Stimulated activated naive CD4-positive, alpha-beta T cell (primary cell): ENCODE measurements around the gene KRTAP10-5.
"Not testable (repeated sequence)": the region's sequence is repeated elsewhere in the genome, so short reads cannot be mapped to it uniquely, and the experiment has no call there.

Experiments used
- DNase-seq, 6 experiments: peaks; one replicate each; lab custom pipeline; 2025; lab: John Stamatoyannopoulos, UW

The KRTAP10-5 gene

GRCh38 chr21:44590897-44591800 lies 10.7 kb upstream of the KRTAP10-5 start:
- not testable (repeated sequence) for DNase-seq

- no peak for DNase-seq
These were observed 9.9 kb upstream of the KRTAP10-5 start for GRCh38 chr21:44590311-44590721.

GRCh38 chr21:44589586-44590305 lies 9.3 kb upstream of the KRTAP10-5 start:
- DNase-seq = no peak

- DNase-seq = no peak
These were observed 8.7 kb upstream of the KRTAP10-5 start for GRCh38 chr21:44589094-44589493.

GRCh38 chr21:44585892-44586291 lies 5.5 kb upstream of the KRTAP10-5 start:
- DNase-seq = no peak

GRCh38 chr21:44583800-44584147 lies 3.4 kb upstream of the KRTAP10-5 start:
- no peak for DNase-seq

GRCh38 chr21:44583089-44583799 lies 2.8 kb upstream of the KRTAP10-5 start:
- no peak for DNase-seq

- no peak for DNase-seq
These were observed 1.7 kb upstream of the KRTAP10-5 start for GRCh38 chr21:44582055-44582454.

GRCh38 chr21:44581158-44581557 lies 754 bp upstream of the KRTAP10-5 start:
- DNase-seq = no peak

- no peak for DNase-seq
These were observed 615 bp downstream of the KRTAP10-5 start for GRCh38 chr21:44579833-44580144.

- DNase-seq = no peak
These were observed 1.2 kb downstream of the KRTAP10-5 start for GRCh38 chr21:44579056-44579832.

GRCh38 chr21:44578371-44579055 lies 1.9 kb downstream of the KRTAP10-5 start:
- DNase-seq = no peak

- no peak for DNase-seq
These were observed 4.4 kb downstream of the KRTAP10-5 start for GRCh38 chr21:44576025-44576420.

GRCh38 chr21:44575307-44576024 lies 4.9 kb downstream of the KRTAP10-5 start:
- DNase-seq = no peak

GRCh38 chr21:44574457-44575306 lies 5.7 kb downstream of the KRTAP10-5 start:
- no peak for DNase-seq

GRCh38 chr21:44573630-44574456 lies 6.6 kb downstream of the KRTAP10-5 start, which contains the start of gene KRTAP10-4:
Gene KRTAP10-4, plus strand, starts transcription at chr21:44573729. Its CDS starts 30 bp downstream, at chr21:44573759.
- not testable (repeated sequence) for DNase-seq

- no peak for DNase-seq
These were observed 7.3 kb downstream of the KRTAP10-5 start for GRCh38 chr21:44572959-44573583.
